ENCODE results near the gene ZFP42.
"Not testable (repeated sequence)": the region's sequence is repeated elsewhere in the genome, so short reads cannot be mapped to it uniquely, and the experiment has no call there.

Gene ZFP42

GRCh38 chr4:187995322-187996207 lies at the start of gene ZFP42:
Gene ZFP42 (plus strand): TSS chr4:187995771. CDS start chr4:188002808, 7,037 bp downstream.
- DNase-seq (ENCODE audit: low spot score) = no peak

- DNase-seq (ENCODE audit: low spot score) = peak; percentile 54
Observed at GRCh38 chr4:187961171-187961570, 34.4 kb upstream of the ZFP42 start.

- DNase-seq (ENCODE audit: low spot score) = no peak
Observed at GRCh38 chr4:187961961-187962360, 33.6 kb upstream of the ZFP42 start.

- DNase-seq (ENCODE audit: low spot score) = peak; percentile 48
Observed at GRCh38 chr4:187962926-187963325, 32.6 kb upstream of the ZFP42 start.

GRCh38 chr4:187965726-187966125 lies 29.8 kb upstream of the ZFP42 start:
- DNase-seq (ENCODE audit: low spot score) = peak; percentile 72

- no peak for DNase-seq (ENCODE audit: low spot score)
Observed at GRCh38 chr4:187972135-187972534, 23.4 kb upstream of the ZFP42 start.

GRCh38 chr4:187983746-187984145 lies 11.8 kb upstream of the ZFP42 start:
- no peak for DNase-seq (ENCODE audit: low spot score)

- DNase-seq (ENCODE audit: low spot score) = no peak
Observed at GRCh38 chr4:187992971-187993370, 2.6 kb upstream of the ZFP42 start.

GRCh38 chr4:187993827-187994226 lies 1.7 kb upstream of the ZFP42 start:
- no peak for DNase-seq (ENCODE audit: low spot score)

- DNase-seq (ENCODE audit: low spot score) = no peak
Observed at GRCh38 chr4:187996502-187997177, 1.1 kb downstream of the ZFP42 start.

GRCh38 chr4:187997991-187998390 lies 2.4 kb downstream of the ZFP42 start:
- not testable (repeated sequence) for DNase-seq (ENCODE audit: low spot score)

GRCh38 chr4:187999406-187999932 lies 3.9 kb downstream of the ZFP42 start:
- no peak for DNase-seq (ENCODE audit: low spot score)

GRCh38 chr4:188002323-188002722 lies 6.8 kb downstream of the ZFP42 start:
- no peak for DNase-seq (ENCODE audit: low spot score)

- DNase-seq (ENCODE audit: low spot score) = no peak
Observed at GRCh38 chr4:188002751-188003150, 7.2 kb downstream of the ZFP42 start.

- DNase-seq (ENCODE audit: low spot score) = no peak
Observed at GRCh38 chr4:188005561-188005960, 10.0 kb downstream of the ZFP42 start.

- DNase-seq (ENCODE audit: low spot score) = no peak
Observed at GRCh38 chr4:188006285-188006848, 10.8 kb downstream of the ZFP42 start.

- DNase-seq (ENCODE audit: low spot score) = no peak
Observed at GRCh38 chr4:188008377-188008776, 12.8 kb downstream of the ZFP42 start.

GRCh38 chr4:188012426-188012945 lies 16.9 kb downstream of the ZFP42 start:
- DNase-seq (ENCODE audit: low spot score) = no peak

- DNase-seq (ENCODE audit: low spot score) = no peak
Observed at GRCh38 chr4:188015025-188015940, 19.7 kb downstream of the ZFP42 start.

GRCh38 chr4:188016754-188017153 lies 21.2 kb downstream of the ZFP42 start:
- no peak for DNase-seq (ENCODE audit: low spot score)

GRCh38 chr4:188018262-188018661 lies 22.7 kb downstream of the ZFP42 start:
- DNase-seq (ENCODE audit: low spot score) = no peak
